ENCODE data around the gene PIGO.

GRCh38 chr9:35112257-35113020, 16.0 kb upstream of the PIGO start:
- TF ChIP-seq CTCF (IDR thresholded peaks at IDR 0.05) (no peak), POLR2A (IDR thresholded peaks at IDR 0.05) (no peak)
